ENCODE data around the gene TOGARAM1. TPM values are rescaled to one million over a fixed set of nuclear protein-coding genes. Genes with fewer than 3 reads are reported as not detected.

The TOGARAM1 gene
- total RNA-seq, 1 experiment from 2014 or later = 12.0 TPM

GRCh38 chr14:45083976-45084722, 122.2 kb downstream of the TOGARAM1 start, which contains the start of gene PRPF39:
Gene PRPF39, plus strand, starts transcription at chr14:45084116. Its CDS starts 11,124 bp downstream, at chr14:45095240.
- TF ChIP-seq CTCF (IDR thresholded peaks at IDR 0.05; ENCODE audit: unreplicated experiment) = no peak
- intact Hi-C loops (cut with micrococcal nuclease) = loop anchor here (2.0 kb wide), 3 partner anchors 51 to 169 kb away; partner anchors contain the start of genes FANCM, FKBP3, MIS18BP1 and TOGARAM1
- H3K36me3 Mint-ChIP-seq (ENCODE audit: insufficient read depth, unreplicated experiment) = peaks cover 9% of the 10 kb centered on the region
- peak; percentile 93 for DNase-seq (ENCODE audit: unreplicated experiment)
- TSS peak; percentile 55 for BruUV-seq (replicated peaks)
- ChIA-PET POLR2A (interaction anchor here (0.6 to 5.9 kb wide), 22 partner anchors 7 to 188 kb away, joined by 3 to 116 read pairs (median 3); partner anchors contain the start of genes FANCM, FKBP3, KLHL28 and MIS18BP1), CTCF (interaction anchor here (0.5 kb wide), 1 partner anchor 158 kb away, joined by 3 read pairs; no protein-coding TSS in a partner anchor)
- no peaks in the 10 kb centered on the region for H3K9me3 Mint-ChIP-seq (ENCODE audit: unreplicated experiment)
- peak within 1 kb of the TSS; percentile 97 for H3K4me3 Mint-ChIP-seq (ENCODE audit: unreplicated experiment)
- H3K4me1 Mint-ChIP-seq (ENCODE audit: insufficient read depth, unreplicated experiment) = peaks cover 36% of the 10 kb centered on the region
- peak within 1 kb of the TSS; percentile 94 for H3K27ac Mint-ChIP-seq (ENCODE audit: low read depth, unreplicated experiment)
- H3K27me3 Mint-ChIP-seq (ENCODE audit: insufficient read depth, unreplicated experiment) = no peaks in the 10 kb centered on the region

GRCh38 chr14:45084946-45085346, 123.0 kb downstream of the TOGARAM1 start:
- Mint-ChIP-seq H3K36me3 (ENCODE audit: insufficient read depth, unreplicated experiment) (peaks cover 9% of the 10 kb centered on the region), H3K9me3 (ENCODE audit: unreplicated experiment) (no peaks in the 10 kb centered on the region), H3K27ac (ENCODE audit: low read depth, unreplicated experiment) (peak overlapping the region; percentile 94), H3K4me3 (ENCODE audit: unreplicated experiment) (peak overlapping the region; percentile 97), H3K27me3 (ENCODE audit: insufficient read depth, unreplicated experiment) (no peaks in the 10 kb centered on the region), H3K4me1 (ENCODE audit: insufficient read depth, unreplicated experiment) (peaks cover 36% of the 10 kb centered on the region)
- peak; percentile 33 for DNase-seq (ENCODE audit: unreplicated experiment)
- TF ChIP-seq CTCF (IDR thresholded peaks at IDR 0.05; ENCODE audit: unreplicated experiment) = no peak
- BruUV-seq (replicated peaks) = no TSS peak
- POLR2A ChIA-PET = interaction anchor here (0.6 to 5.9 kb wide), 21 partner anchors 10 to 187 kb away, joined by 3 to 116 read pairs (median 4); partner anchors contain the start of genes FANCM, FKBP3, KLHL28 and MIS18BP1
- CTCF ChIA-PET = interaction anchor here (0.5 to 0.7 kb wide), 4 partner anchors 48 to 157 kb away, joined by 3 to 4 read pairs (median 3); no protein-coding TSS in a partner anchor
- intact Hi-C loops (cut with micrococcal nuclease) = loop anchor here (2.0 kb wide), 3 partner anchors 50 to 168 kb away; partner anchors contain the start of genes FANCM, FKBP3, MIS18BP1 and TOGARAM1

- Mint-ChIP-seq H3K27ac (ENCODE audit: low read depth, unreplicated experiment) (peak overlapping the region; percentile 28), H3K4me1 (ENCODE audit: insufficient read depth, unreplicated experiment) (peaks cover 51% of the 10 kb centered on the region), H3K9me3 (ENCODE audit: unreplicated experiment) (no peaks in the 10 kb centered on the region), H3K36me3 (ENCODE audit: insufficient read depth, unreplicated experiment) (peaks cover 35% of the 10 kb centered on the region), H3K4me3 (ENCODE audit: unreplicated experiment) (peak overlapping the region; percentile 7), H3K27me3 (ENCODE audit: insufficient read depth, unreplicated experiment) (no peaks in the 10 kb centered on the region)
- BruUV-seq (replicated peaks) = no TSS peak
- DNase-seq (ENCODE audit: unreplicated experiment) = peak; percentile 64
- TF ChIP-seq CTCF (IDR thresholded peaks at IDR 0.05; ENCODE audit: unreplicated experiment) = no peak
- POLR2A ChIA-PET = interaction anchor here (1.2 to 4.9 kb wide), 10 partner anchors 8 to 176 kb away, joined by 3 to 69 read pairs (median 4); partner anchors contain the start of genes FANCM, FKBP3, KLHL28 and MIS18BP1
- intact Hi-C loops (cut with micrococcal nuclease) = no loop called here
- CTCF ChIA-PET = interaction anchor here (1.1 kb wide), 1 partner anchor 159 kb away, joined by 3 read pairs; no protein-coding TSS in a partner anchor
Measured at GRCh38 chr14:45089813-45090212, 127.8 kb downstream of the TOGARAM1 start.

GRCh38 chr14:45091710-45092109, 129.7 kb downstream of the TOGARAM1 start:
- no peak for TF ChIP-seq CTCF (IDR thresholded peaks at IDR 0.05; ENCODE audit: unreplicated experiment)
- ChIA-PET CTCF (interaction anchor here (0.6 kb wide), 1 partner anchor 8 kb away, joined by 3 read pairs; no protein-coding TSS in a partner anchor), POLR2A (interaction anchor here (0.6 to 4.9 kb wide), 9 partner anchors 9 to 130 kb away, joined by 3 to 69 read pairs (median 3); partner anchors contain the start of genes FANCM, FKBP3, KLHL28 and TOGARAM1)
- intact Hi-C loops (cut with micrococcal nuclease) = no loop called here
- H3K9me3 Mint-ChIP-seq (ENCODE audit: unreplicated experiment) = no peaks in the 10 kb centered on the region
- peaks cover 35% of the 10 kb centered on the region for H3K4me1 Mint-ChIP-seq (ENCODE audit: insufficient read depth, unreplicated experiment)
- no TSS peak for BruUV-seq (replicated peaks)
- no peaks in the 10 kb centered on the region for H3K27me3 Mint-ChIP-seq (ENCODE audit: insufficient read depth, unreplicated experiment)
- H3K4me3 Mint-ChIP-seq (ENCODE audit: unreplicated experiment) = no peak overlapping the region
- peaks cover 52% of the 10 kb centered on the region for H3K36me3 Mint-ChIP-seq (ENCODE audit: insufficient read depth, unreplicated experiment)
- peak overlapping the region; percentile 31 for H3K27ac Mint-ChIP-seq (ENCODE audit: low read depth, unreplicated experiment)
- DNase-seq (ENCODE audit: unreplicated experiment) = peak; percentile 26

All from MCF 10A (cell line).